Endodermal cell (in vitro differentiated cells): ENCODE results near the gene KRT6A. TPM values are rescaled to one million over a fixed set of nuclear protein-coding genes. Genes with fewer than 3 reads are reported as not detected.

ENCODE experiments used
- DNase-seq: peaks from one replicate; pipeline ENCODE4 v3.0.0-alpha.2; 2017
- H3K27ac ChIP-seq: 2 replicates; pipeline ENCODE4 v1.5.1; 2013; ENCODE audit warnings: mild to moderate bottlenecking, low read depth, low read length, moderate library complexity
- H3K27me3 ChIP-seq: 2 replicates; pipeline ENCODE4 v1.6.1; 2013; ENCODE audit warnings: mild to moderate bottlenecking, low read length, moderate library complexity; ENCODE audit not compliant: insufficient read depth, control insufficient read depth, poor library complexity, severe bottlenecking
- H3K36me3 ChIP-seq: 2 replicates; pipeline ENCODE4 v1.7.0; 2013; ENCODE audit warnings: mild to moderate bottlenecking, low read length, moderate library complexity; ENCODE audit not compliant: control insufficient read depth, insufficient read depth
- H3K4me1 ChIP-seq: one replicate; pipeline ENCODE4 v1.7.0; 2013; ENCODE audit warnings: low read length; ENCODE audit not compliant: control insufficient read depth, insufficient read depth
- H3K4me3 ChIP-seq: 2 replicates; pipeline ENCODE4 v1.5.1; 2013; ENCODE audit warnings: mild to moderate bottlenecking, low read length, moderate library complexity
- H3K9ac ChIP-seq: 2 replicates; pipeline ENCODE4 v1.6.1; 2013; ENCODE audit warnings: mild to moderate bottlenecking, low read length, moderate library complexity; ENCODE audit not compliant: poor library complexity, severe bottlenecking; ENCODE audit errors: extremely low read depth
- H3K9me3 ChIP-seq: 2 replicates; pipeline ENCODE4 v1.6.1; 2013; ENCODE audit warnings: mild to moderate bottlenecking, low read length, moderate library complexity; ENCODE audit not compliant: control insufficient read depth
- H3K27ac Mint-ChIP-seq: 2 replicates; pipeline ENCODE4 v1.8.0; 2020; ENCODE audit warnings: mixed read lengths
- H3K27me3 Mint-ChIP-seq: 2 replicates; pipeline ENCODE4 v1.8.0; 2021; ENCODE audit warnings: mild to moderate bottlenecking, mixed read lengths; ENCODE audit not compliant: insufficient read depth
- H3K36me3 Mint-ChIP-seq: 2 replicates; pipeline ENCODE4 v1.8.0; 2020; ENCODE audit warnings: low read depth, mixed read lengths
- H3K4me1 Mint-ChIP-seq: 2 replicates; pipeline ENCODE4 v1.8.0; 2020; ENCODE audit warnings: mixed read lengths
- H3K4me3 Mint-ChIP-seq: 2 replicates; pipeline ENCODE4 v1.8.0; 2020; ENCODE audit warnings: mild to moderate bottlenecking, moderate library complexity, mixed read lengths
- H3K9me3 Mint-ChIP-seq: 2 replicates; pipeline ENCODE4 v1.8.0; 2020; ENCODE audit warnings: mild to moderate bottlenecking, mixed read lengths
- CTCF ChIP-seq: fragments of 200-600 bp; sonication (generic); conservative IDR thresholded peaks from 2 replicates; pipeline ENCODE4 v1.5.0; 2021; ENCODE audit warnings: antibody characterized with exemption, mild to moderate bottlenecking
- WGBS, 2 experiments: methylation state at CpG; one replicate each; pipeline versions ENCODE4 v1.1.5 to v1.1.7; 2013; ENCODE audit warnings: missing lambda C conversion rate in 2 of 2, mixed read lengths in 1 of 2; ENCODE audit not compliant: insufficient coverage in 1 of 2, insufficient read length in 1 of 2; 5-methylcytosine and 5-hydroxymethylcytosine counted together
- total RNA-seq, 2 donors: library from RNA; stranded (reverse); fragmentation: NEBNext Ultra II Directional in 1 of 2; extraction: Animal tissue kit (Norgen Biotek cat#: 25700) in 1 of 2; gene quantifications; 2 replicates in 1 of 2; 3 replicates in 1 of 2; pipeline ENCODE4 v1.2.1, GENCODE V29; 2021

The KRT6A gene
- total RNA-seq, 2 donors from 2014 or later: not detected

- Mint-ChIP-seq H3K9me3 (peaks cover 2% of the 10 kb centered on the region), H3K27ac (no peak overlapping the region), H3K4me1 (peaks cover 22% of the 10 kb centered on the region), H3K36me3 (no peaks in the 10 kb centered on the region), H3K27me3 (no peaks in the 10 kb centered on the region), H3K4me3 (no peak overlapping the region)
- peaks cover 16% of the 10 kb centered on the region for H3K9me3 ChIP-seq
- H3K4me1 ChIP-seq: peaks cover 12% of the 10 kb centered on the region
- no peak overlapping the region for H3K9ac ChIP-seq
- H3K27me3 ChIP-seq: no peaks in the 10 kb centered on the region
- no peak for DNase-seq
- no peak overlapping the region for H3K27ac ChIP-seq
- H3K36me3 ChIP-seq: no peaks in the 10 kb centered on the region
- WGBS, 2 experiments: 92 to 94% methylated on average over 4 to 5 of the region's 5 CpGs
- TF ChIP-seq CTCF: no peak
- H3K4me3 ChIP-seq: peak overlapping the region; percentile 37
Observed at GRCh38 chr12:52499806-52500560, 6.9 kb upstream of the KRT6A start.

- 67 to 86% methylated on average over 1 of the region's 1 CpG for WGBS, 2 experiments
- H3K27ac Mint-ChIP-seq: no peak overlapping the region
Observed at GRCh38 chr12:52498946-52499345, 5.9 kb upstream of the KRT6A start.

GRCh38 chr12:52497975-52498374, 4.9 kb upstream of the KRT6A start:
- Histone ChIP-seq H3K9me3 (peaks cover 16% of the 10 kb centered on the region), H3K4me1 (peaks cover 19% of the 10 kb centered on the region), H3K9ac (no peak overlapping the region), H3K36me3 (no peaks in the 10 kb centered on the region), H3K27me3 (no peaks in the 10 kb centered on the region), H3K4me3 (no peak overlapping the region), H3K27ac (no peak overlapping the region)
- no peak overlapping the region for H3K27ac Mint-ChIP-seq
- H3K4me3 Mint-ChIP-seq: no peak overlapping the region
- TF ChIP-seq CTCF: no peak
- WGBS, 2 experiments: 93 to 94% methylated on average over 7 of the region's 7 CpGs
- H3K9me3 Mint-ChIP-seq: peaks cover 2% of the 10 kb centered on the region
- H3K4me1 Mint-ChIP-seq: peaks cover 35% of the 10 kb centered on the region
- no peak for DNase-seq
- H3K36me3 Mint-ChIP-seq: no peaks in the 10 kb centered on the region
- peaks cover 2% of the 10 kb centered on the region for H3K27me3 Mint-ChIP-seq

More at GRCh38 chr12:52498946-52499345, 5.9 kb upstream of the KRT6A start:
- Histone ChIP-seq H3K4me3 (no peak overlapping the region), H3K36me3 (no peaks in the 10 kb centered on the region), H3K27me3 (no peaks in the 10 kb centered on the region), H3K27ac (no peak overlapping the region), H3K9ac (no peak overlapping the region), H3K9me3 (peaks cover 16% of the 10 kb centered on the region), H3K4me1 (peaks cover 19% of the 10 kb centered on the region)
- Mint-ChIP-seq H3K27me3 (no peaks in the 10 kb centered on the region), H3K4me1 (peaks cover 33% of the 10 kb centered on the region), H3K4me3 (no peak overlapping the region), H3K9me3 (peaks cover 2% of the 10 kb centered on the region), H3K36me3 (no peaks in the 10 kb centered on the region)
- no peak for TF ChIP-seq CTCF
- no peak for DNase-seq
